GM19397 (cell line): ENCODE results near the gene CSNK2A2.

Source experiments
- ATAC-seq: cut with Tn5 transposase; IDR thresholded peaks from one replicate; pipeline ENCODE4 v1.9.1; 2021; ENCODE audit warnings: mild to moderate bottlenecking, moderate library complexity; ENCODE audit not compliant: unreplicated experiment

CSNK2A2 gene

GRCh38 chr16:58152246-58152868 lies 45.5 kb downstream of the CSNK2A2 start:
- no peak for ATAC-seq

GRCh38 chr16:58148526-58148925 lies 49.4 kb downstream of the CSNK2A2 start:
- ATAC-seq: no peak

GRCh38 chr16:58148099-58148498 lies 49.8 kb downstream of the CSNK2A2 start:
- no peak for ATAC-seq

DNA sequence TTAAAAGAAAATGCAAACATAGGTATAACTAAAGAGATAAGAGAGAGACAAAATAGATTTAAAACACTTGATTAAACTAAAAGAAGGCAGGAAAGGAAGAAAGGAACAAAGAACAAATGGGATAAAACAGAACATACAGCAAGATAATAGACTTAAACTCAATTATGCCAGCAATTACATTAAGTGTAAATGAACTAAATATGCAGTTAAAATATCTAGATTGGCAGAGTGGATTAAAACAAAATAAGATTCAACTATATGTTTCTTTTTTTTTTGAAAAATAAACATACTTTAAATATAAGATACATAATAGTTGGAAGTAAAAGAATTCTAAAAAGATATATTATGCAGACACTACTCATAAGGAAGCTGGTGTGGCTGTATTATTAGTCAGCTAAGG lies 59.1 kb downstream of the CSNK2A2 start:
- no peak for ATAC-seq

DNA sequence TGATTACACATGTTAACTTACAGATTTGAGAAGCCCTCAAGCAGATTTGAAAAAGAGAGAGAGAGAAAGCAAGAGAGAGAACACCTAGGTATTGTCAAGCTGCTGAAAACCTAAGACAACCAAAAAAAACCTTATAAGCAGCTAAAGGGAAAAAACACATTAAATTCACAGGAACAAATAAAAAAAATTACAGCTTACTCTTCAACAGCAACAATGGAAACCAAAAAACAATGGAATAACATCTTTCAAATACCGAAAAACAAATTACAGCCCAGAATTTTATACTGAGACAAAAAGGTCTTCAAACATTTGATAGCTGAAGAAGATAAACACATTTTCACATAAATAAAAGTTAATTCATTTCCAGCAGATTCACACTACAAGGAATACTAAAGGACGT lies 60.3 kb downstream of the CSNK2A2 start:
- ATAC-seq: no peak

DNA sequence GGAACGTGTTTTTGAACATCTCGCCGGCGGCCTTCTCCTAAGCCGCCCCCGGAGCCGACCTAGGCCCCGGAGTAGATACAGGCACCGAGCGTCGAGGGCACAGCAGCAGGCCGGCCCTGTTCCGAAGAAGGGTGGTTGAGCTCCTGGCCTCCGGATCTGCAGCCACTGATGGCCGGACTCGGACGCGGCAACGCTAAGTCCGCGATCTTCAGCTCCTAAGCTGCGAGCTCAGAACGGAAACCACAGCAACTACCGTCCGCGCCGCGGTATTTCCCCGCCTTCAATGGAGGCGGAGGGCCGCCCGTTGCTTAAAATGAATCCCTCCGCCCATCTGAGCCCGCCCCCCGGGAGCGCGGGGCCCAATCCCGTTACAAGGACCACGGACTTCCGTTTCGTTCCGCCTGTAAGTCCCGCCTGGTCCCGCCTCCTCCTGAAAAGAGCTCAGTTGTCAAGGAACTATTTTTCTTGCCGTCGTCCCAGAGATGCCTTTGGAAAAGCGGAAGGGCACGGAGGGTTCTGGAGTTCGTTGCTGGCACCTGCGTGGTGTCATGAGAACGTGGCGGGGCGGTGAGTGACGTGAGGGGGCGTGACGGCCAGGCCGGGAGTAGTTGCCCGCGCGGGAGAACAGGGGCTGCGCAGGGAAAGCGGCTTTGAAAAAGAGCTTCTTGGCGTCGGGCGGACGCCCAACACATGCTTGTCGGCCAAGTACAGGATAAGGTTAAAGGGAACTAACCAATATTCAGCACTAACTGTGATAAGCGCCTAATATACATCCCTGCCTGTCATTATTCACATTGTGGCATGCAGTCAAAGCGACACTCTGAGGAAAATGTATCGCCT lies 68.6 kb downstream of the CSNK2A2 start, which contains the start of gene CFAP20:
CFAP20 (minus strand) TSS at position 285 of the 840 bp plus-strand sequence; CDS start at position 19, 266 bp downstream.
- peak; percentile 89 for ATAC-seq

GRCh38 chr16:58128711-58129096 lies 69.2 kb downstream of the CSNK2A2 start:
- peak; percentile 14 for ATAC-seq

- no peak for ATAC-seq
These were observed 69.7 kb downstream of the CSNK2A2 start for GRCh38 chr16:58128181-58128631.

DNA sequence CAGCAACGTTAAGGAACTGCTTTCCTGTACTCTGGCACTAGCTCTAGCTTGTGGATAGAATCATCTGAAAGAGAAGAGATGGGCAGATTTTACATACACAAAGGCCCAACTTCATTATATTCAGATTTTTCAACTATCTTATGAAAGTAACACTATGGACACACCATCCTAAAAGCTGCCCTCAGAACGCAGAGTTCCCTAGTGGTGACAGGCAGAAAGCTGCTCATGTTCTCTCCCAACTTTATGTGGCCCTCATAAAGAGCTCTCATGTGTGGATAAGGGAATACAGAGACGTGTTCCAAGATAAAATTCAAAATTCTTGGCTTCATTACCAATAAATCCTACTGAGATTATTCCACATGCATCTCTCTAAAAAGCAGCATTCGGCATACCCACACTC lies 70.3 kb downstream of the CSNK2A2 start:
- ATAC-seq: no peak

DNA sequence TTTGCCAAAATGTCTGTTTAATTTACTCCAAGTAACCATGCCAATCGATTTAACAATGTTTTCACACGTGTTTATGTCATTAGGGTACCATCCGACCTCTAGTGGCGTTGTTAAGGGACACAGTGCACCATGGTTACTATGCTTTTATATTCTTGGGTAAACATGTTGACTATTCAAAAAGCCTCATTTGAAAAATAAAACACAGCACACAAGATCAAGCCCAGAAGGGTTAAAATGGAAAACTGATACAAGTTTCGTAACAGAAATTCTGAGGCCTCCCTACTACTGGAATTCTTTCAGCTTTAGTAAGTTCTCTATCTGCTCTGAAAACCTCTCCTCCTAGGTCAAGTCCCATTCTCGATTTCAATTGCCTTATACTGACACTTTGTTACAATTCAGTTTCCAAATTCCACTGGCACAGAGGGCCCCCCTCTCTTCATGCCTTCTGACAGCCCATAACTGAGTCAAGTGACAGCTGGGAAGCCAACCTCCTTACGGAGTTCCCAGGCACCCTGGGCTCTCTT lies 70.8 kb downstream of the CSNK2A2 start:
- no peak for ATAC-seq

DNA sequence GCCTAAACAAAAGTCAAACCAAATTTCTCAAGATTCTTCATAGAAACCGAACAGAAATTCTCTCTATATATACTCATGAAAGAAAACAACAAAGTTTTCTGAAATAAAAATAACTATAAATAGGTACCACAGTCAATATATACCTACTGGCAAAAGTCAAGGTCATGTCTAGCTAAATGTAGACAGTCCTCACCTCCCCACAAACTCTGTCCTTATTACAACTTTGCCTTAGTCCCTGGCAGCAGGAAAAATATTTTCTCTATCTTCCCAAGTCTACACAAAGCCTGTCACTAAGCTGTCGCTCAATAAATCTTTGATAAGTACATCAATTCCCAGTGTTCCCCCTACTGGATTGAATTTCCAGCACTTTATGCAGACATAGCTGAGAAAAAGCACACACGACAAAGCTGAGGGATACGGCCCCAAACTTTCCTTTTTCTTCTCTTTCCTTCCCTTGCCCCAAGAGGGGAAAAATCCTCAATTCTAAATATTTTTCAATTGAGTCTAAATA lies 71.4 kb downstream of the CSNK2A2 start:
- no peak for ATAC-seq

DNA sequence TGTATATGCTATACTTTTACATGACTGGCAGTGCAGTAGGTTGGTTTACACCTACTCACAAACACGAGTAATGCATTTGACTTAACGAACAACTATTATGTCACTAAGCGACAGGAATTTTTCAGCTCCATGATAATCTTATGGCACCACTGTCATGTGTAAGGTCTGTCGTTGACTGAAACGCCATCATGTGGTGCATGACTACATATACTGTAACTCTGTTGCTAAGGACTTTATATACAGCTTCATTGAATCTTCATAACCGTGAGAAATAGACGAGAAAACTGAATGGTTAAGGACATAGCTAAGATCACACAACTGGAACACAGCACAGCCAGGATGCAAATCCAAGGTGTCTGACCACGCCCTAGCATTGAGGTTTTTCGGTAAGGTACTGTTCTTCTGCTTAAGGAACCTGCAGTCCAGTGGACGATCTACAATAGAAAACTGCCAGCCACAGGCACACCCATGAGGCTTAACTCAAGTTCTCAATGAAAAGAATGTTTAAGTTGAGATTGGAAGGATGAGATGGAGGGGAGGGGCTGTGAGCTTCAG lies 72.0 kb downstream of the CSNK2A2 start:
- no peak for ATAC-seq

- no peak for ATAC-seq
These were observed 72.9 kb downstream of the CSNK2A2 start for GRCh38 chr16:58125041-58125440.

DNA sequence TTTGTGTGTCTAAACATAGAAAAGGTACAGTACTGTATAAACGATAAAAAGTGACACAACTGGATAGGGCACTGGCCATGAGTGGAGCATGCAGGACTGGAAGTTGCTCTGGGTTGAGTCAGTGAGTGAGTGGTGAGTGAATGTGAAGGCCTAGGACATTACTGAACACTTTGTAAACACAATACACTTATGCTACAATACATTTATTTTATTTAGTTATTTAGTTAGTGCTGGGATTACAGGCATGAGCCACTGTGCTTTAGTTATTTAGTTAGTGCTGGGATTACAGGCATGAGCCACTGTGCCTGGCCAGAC lies 73.3 kb downstream of the CSNK2A2 start:
- ATAC-seq: no peak

- ATAC-seq: no peak
These were observed 73.9 kb downstream of the CSNK2A2 start for GRCh38 chr16:58123896-58124600.

- no peak for ATAC-seq
These were observed 76.8 kb downstream of the CSNK2A2 start for GRCh38 chr16:58121132-58121531.

GRCh38 chr16:58120234-58120633 lies 77.7 kb downstream of the CSNK2A2 start:
- ATAC-seq: no peak

- ATAC-seq: no peak
These were observed 78.4 kb downstream of the CSNK2A2 start for GRCh38 chr16:58119509-58119845.

- ATAC-seq: no peak
These were observed 79.0 kb downstream of the CSNK2A2 start for GRCh38 chr16:58118801-58119508.

DNA sequence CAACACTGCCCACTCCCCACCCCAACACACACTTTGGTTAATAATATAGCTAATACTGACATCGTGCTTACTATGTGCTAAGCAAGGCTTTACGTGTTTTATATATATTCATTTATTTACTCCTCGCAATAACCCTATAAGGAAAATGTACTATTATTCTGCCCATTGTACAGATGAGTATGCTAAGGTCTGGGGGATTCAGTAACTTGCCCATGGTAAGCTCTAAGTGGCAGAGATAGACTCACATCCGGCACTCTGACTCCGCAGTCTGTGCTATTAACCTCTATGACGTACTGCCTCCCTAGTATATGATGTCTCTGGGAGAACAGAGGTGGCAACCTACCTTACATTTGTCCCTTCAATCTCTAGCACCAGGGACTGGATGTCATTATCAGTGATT lies 81.4 kb downstream of the CSNK2A2 start:
- ATAC-seq: no peak

GRCh38 chr16:58116081-58116480 lies 81.8 kb downstream of the CSNK2A2 start:
- no peak for ATAC-seq
